ENCODE data around the gene XRN2.

The XRN2 gene

GRCh38 chr20:21302664-21303060 is 469 bp upstream of the XRN2 start:
- DNase-seq: no peak

- DNase-seq: no peak
These were observed 898 bp downstream of the XRN2 start for GRCh38 chr20:21303872-21304586.

- no peak for DNase-seq
These were observed 5.2 kb downstream of the XRN2 start for GRCh38 chr20:21308340-21308739.

GRCh38 chr20:21309678-21310467 is 6.7 kb downstream of the XRN2 start:
- DNase-seq: no peak

- no peak for DNase-seq
These were observed 9.8 kb downstream of the XRN2 start for GRCh38 chr20:21312813-21313474.

- peak; percentile 44 for DNase-seq
These were observed 12.0 kb downstream of the XRN2 start for GRCh38 chr20:21315138-21315537.

- DNase-seq: no peak
These were observed 19.1 kb downstream of the XRN2 start for GRCh38 chr20:21322083-21322710.

GRCh38 chr20:21322921-21323331 is 19.8 kb downstream of the XRN2 start:
- DNase-seq: no peak

- no peak for DNase-seq
These were observed 20.5 kb downstream of the XRN2 start for GRCh38 chr20:21323640-21324039.

GRCh38 chr20:21324126-21324525 is 21.0 kb downstream of the XRN2 start:
- no peak for DNase-seq

GRCh38 chr20:21325296-21325695 is 22.2 kb downstream of the XRN2 start:
- DNase-seq: no peak

- no peak for DNase-seq
These were observed 23.6 kb downstream of the XRN2 start for GRCh38 chr20:21326700-21327099.

- no peak for DNase-seq
These were observed 33.5 kb downstream of the XRN2 start for GRCh38 chr20:21336455-21337151.

GRCh38 chr20:21338291-21338690 is 35.2 kb downstream of the XRN2 start:
- DNase-seq: no peak

GRCh38 chr20:21339499-21339898 is 36.4 kb downstream of the XRN2 start:
- DNase-seq: no peak

- DNase-seq: no peak
These were observed 38.0 kb downstream of the XRN2 start for GRCh38 chr20:21340991-21341697.

GRCh38 chr20:21342656-21343345 is 39.7 kb downstream of the XRN2 start:
- DNase-seq: no peak

GRCh38 chr20:21344206-21344900 is 41.2 kb downstream of the XRN2 start:
- no peak for DNase-seq

- DNase-seq: no peak
These were observed 41.8 kb downstream of the XRN2 start for GRCh38 chr20:21344961-21345360.

GRCh38 chr20:21352703-21353102 is 49.6 kb downstream of the XRN2 start:
- no peak for DNase-seq

GRCh38 chr20:21353236-21353635 is 50.1 kb downstream of the XRN2 start:
- no peak for DNase-seq

All from stimulated activated CD4-positive, alpha-beta T cell treated with anti-CD3 and anti-CD28 coated beads, Interleukin-1b, Interleukin-23, amount 100 ng/mL, for 48 hours (primary cell).